Natural killer cell treated with Interleukin-12 subunit alpha and Interleukin-12 subunit beta and Interleukin-15 and Interleukin-18, amount 100 ng/mL, for 72 hours (primary cell): ENCODE data around the gene CEP131. TPM values are rescaled to one million over a fixed set of nuclear protein-coding genes. Genes with fewer than 3 reads are reported as not detected.

Experiments used
- ATAC-seq, 2 donors: fragments of 150-1000 bp; cut with Tn5 transposase in 1 of 2; sonication (Bioruptor Pico), chemical (Tn5 transposase) in 1 of 2; 2 replicates each; pipeline ENCODE4 v1.10.0; 2021
- DNase-seq: peaks from one replicate; pipeline ENCODE4 v3.0.0; 2022; ENCODE audit warnings: low spot score
- H3K27ac Mint-ChIP-seq, 2 donors: 1 replicate in 1 of 2; 2 replicates in 1 of 2; pipeline ENCODE4 v1.8.0; 2022; ENCODE audit warnings: mixed read lengths in 2 of 2, mild to moderate bottlenecking in 1 of 2, moderate library complexity in 1 of 2
- H3K27me3 Mint-ChIP-seq, 2 donors: 1 replicate in 1 of 2; 2 replicates in 1 of 2; pipeline ENCODE4 v1.8.0; 2022; ENCODE audit warnings: mixed read lengths in 2 of 2
- H3K36me3 Mint-ChIP-seq: one replicate; pipeline ENCODE4 v1.8.0; 2022; ENCODE audit warnings: mixed read lengths
- H3K4me1 Mint-ChIP-seq, 2 donors: 1 replicate in 1 of 2; 2 replicates in 1 of 2; pipeline ENCODE4 v1.8.0; 2022; ENCODE audit warnings: low read depth in 2 of 2, mixed read lengths in 2 of 2, mild to moderate bottlenecking in 1 of 2
- H3K4me3 Mint-ChIP-seq: one replicate; pipeline ENCODE4 v1.8.0; 2022; ENCODE audit warnings: mixed read lengths
- H3K9me3 Mint-ChIP-seq: 2 replicates; pipeline ENCODE4 v1.8.0; 2022; ENCODE audit warnings: mixed read lengths
- total RNA-seq, 2 donors: library from RNA; stranded (reverse); gene quantifications; one replicate each; pipeline ENCODE4 v1.2.3, GENCODE V29; 2022

Gene CEP131
- total RNA-seq, 2 donors from 2014 or later: 7.8 to 14.5 TPM

DNA sequence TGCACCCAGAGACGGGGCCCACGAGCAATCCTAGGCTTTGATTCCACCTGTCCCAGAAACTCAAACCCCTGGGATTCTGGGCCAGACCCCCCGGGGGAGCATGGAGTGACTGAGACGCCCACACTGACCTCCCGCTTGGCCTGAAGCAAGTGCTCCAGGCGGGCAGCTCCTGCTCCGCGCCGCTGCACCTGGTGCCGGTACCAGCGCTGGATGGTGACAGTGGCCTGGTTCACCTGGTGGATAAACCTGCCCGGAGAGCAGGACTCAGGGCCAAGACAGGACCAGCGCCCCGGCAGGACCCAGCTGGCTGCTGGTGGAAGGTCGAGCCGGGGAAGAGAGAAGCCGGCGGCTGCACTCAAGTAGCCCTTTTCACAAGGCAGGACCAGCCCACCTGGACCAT, 22.6 kb downstream of the CEP131 start:
- H3K36me3 Mint-ChIP-seq: no peaks in the 10 kb centered on the region
- ATAC-seq: no peak
- H3K27ac Mint-ChIP-seq: no peak overlapping the region
- no peaks in the 10 kb centered on the region for H3K4me1 Mint-ChIP-seq
- no peaks in the 10 kb centered on the region for H3K9me3 Mint-ChIP-seq
- H3K27me3 Mint-ChIP-seq: no peaks in the 10 kb centered on the region
- no peak for DNase-seq
- H3K4me3 Mint-ChIP-seq: no peak overlapping the region

GRCh38 chr17:81199482-81199830, 23.3 kb downstream of the CEP131 start:
- no peaks in the 10 kb centered on the region for H3K36me3 Mint-ChIP-seq
- DNase-seq (no peak), ATAC-seq (no peak)
- H3K27me3 Mint-ChIP-seq: no peaks in the 10 kb centered on the region
- H3K4me3 Mint-ChIP-seq: no peak overlapping the region
- H3K27ac Mint-ChIP-seq: no peak overlapping the region
- no peaks in the 10 kb centered on the region for H3K9me3 Mint-ChIP-seq
- no peaks in the 10 kb centered on the region for H3K4me1 Mint-ChIP-seq

- Mint-ChIP-seq H3K36me3 (no peaks in the 10 kb centered on the region), H3K27me3 (no peaks in the 10 kb centered on the region), H3K27ac (no peak overlapping the region), H3K9me3 (no peaks in the 10 kb centered on the region), H3K4me1 (no peaks in the 10 kb centered on the region), H3K4me3 (no peak overlapping the region)
- no peak for ATAC-seq
- no peak for DNase-seq
Measured at GRCh38 chr17:81198826-81199481, 23.8 kb downstream of the CEP131 start.

- Mint-ChIP-seq H3K27me3 (no peaks in the 10 kb centered on the region), H3K9me3 (no peaks in the 10 kb centered on the region), H3K27ac (no peak overlapping the region), H3K4me1 (no peaks in the 10 kb centered on the region), H3K36me3 (no peaks in the 10 kb centered on the region), H3K4me3 (no peak overlapping the region)
- no peak for ATAC-seq
- DNase-seq: no peak
Measured at GRCh38 chr17:81197831-81198490, 24.8 kb downstream of the CEP131 start.

- Mint-ChIP-seq H3K36me3 (no peaks in the 10 kb centered on the region), H3K9me3 (no peaks in the 10 kb centered on the region), H3K4me3 (no peak overlapping the region), H3K4me1 (no peaks in the 10 kb centered on the region), H3K27me3 (no peaks in the 10 kb centered on the region), H3K27ac (no peak overlapping the region)
- DNase-seq: no peak
- ATAC-seq: no peak
Measured at GRCh38 chr17:81197409-81197795, 25.4 kb downstream of the CEP131 start.

GRCh38 chr17:81196505-81197408, 26.0 kb downstream of the CEP131 start:
- Mint-ChIP-seq H3K4me3 (no peak overlapping the region), H3K27ac (no peak overlapping the region), H3K9me3 (no peaks in the 10 kb centered on the region), H3K27me3 (no peaks in the 10 kb centered on the region), H3K36me3 (no peaks in the 10 kb centered on the region), H3K4me1 (no peaks in the 10 kb centered on the region)
- ATAC-seq (no peak), DNase-seq (no peak)

DNA sequence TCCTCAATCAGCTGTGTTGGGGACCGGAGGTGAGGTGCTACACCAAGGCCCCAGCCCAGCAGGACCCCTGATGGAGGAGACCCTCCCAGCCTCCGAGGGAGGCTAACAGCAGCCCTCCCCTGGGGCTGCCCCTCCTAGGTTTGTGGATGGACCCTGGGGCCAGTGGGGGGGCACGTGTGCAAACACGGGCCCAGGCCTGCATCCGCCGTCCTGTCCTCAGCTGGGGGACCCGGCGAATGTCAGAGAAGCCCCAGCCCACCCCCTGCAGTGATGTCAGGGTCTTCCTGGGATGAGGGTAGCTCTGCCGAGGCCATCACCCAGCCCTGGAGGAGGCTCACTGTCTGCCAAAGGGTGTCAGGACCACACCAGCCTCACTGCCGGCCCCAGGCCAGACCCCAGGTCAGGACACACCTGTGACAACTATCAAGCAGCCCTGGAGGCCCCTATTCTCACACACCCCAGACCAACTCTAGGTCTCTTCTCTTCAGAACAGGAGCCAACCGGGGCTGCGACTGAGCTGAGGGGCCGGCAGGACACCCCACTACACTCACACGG, 26.7 kb downstream of the CEP131 start:
- no peak overlapping the region for H3K27ac Mint-ChIP-seq
- no peaks in the 10 kb centered on the region for H3K27me3 Mint-ChIP-seq
- H3K9me3 Mint-ChIP-seq: no peaks in the 10 kb centered on the region
- H3K4me1 Mint-ChIP-seq: no peaks in the 10 kb centered on the region
- ATAC-seq (no peak), DNase-seq (no peak)
- no peaks in the 10 kb centered on the region for H3K36me3 Mint-ChIP-seq
- no peak overlapping the region for H3K4me3 Mint-ChIP-seq

DNA sequence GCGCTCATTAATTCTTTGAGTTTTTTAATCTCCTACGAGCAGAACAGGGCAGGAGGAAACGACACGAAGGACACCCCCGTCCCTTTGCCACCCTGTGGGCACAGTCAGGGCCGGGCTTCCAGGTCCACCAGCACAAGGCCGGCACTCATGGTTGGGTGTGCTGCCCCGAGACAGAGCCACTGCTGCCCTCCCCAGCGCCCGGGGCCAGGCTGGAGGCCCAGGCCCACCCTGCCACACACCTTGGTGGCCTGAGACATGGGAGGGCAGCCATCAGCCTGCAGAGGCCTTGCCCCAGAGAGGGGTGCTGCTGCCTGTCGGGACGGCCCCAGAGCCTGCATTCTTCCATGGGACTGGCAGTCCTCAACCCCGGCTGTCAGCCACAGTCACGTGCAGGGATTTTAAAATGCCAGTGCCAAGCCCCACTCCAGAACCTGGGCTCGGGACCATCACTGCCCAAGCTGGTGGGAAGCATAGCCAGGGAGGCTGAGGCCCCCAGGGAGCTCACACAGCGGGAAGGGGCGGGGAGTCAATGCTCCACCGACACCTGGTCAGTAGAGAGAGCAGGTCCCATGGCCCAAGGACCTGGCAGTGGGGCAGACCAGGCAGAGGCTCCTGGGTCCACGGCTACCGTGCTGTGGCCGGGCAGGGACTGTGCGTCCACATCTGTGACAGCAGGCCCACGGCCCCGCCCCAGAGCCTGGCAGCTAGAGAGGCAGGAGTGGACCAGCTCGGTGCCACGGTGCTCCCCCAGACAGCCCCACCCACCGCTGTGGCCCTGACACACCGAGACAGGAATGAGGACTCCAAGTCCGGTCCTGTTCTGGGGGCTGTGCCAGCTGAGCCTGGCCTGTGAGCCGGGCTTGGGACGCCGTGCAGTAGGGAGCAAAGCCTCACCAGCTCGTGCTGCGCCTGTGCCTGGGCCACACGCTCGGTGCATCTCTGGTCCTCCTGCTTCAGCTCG, 27.5 kb downstream of the CEP131 start:
- H3K36me3 Mint-ChIP-seq: no peaks in the 10 kb centered on the region

DNA sequence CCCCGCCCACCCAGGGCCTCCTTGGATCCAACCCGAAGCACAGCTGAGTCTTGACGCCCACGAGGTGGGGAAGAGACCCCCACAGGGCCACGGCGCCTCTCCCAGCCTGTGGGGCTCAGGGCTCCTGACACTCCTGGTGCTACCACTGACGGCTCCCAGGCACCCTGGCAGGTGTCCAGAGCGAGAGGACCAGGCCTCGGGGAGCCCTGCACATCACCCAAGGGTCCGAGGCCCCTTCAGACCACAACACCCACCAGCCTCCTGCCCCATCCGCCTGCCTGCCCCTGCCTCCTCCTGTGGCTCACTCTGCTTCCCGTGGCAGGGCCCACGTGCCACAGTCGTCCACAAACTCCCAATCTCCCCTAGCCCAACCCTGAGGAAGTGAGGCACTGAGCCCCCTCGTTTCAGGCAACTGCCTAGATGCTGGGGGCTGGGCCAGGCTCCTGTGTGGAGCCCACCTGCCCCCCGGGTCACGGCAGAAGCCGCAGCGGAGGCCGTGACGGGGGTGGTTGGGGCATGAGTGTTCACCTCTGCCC, 28.5 kb downstream of the CEP131 start:
- no peak for DNase-seq
- Mint-ChIP-seq H3K27ac (no peak overlapping the region), H3K36me3 (no peaks in the 10 kb centered on the region), H3K27me3 (no peaks in the 10 kb centered on the region), H3K4me1 (no peaks in the 10 kb centered on the region), H3K4me3 (no peak overlapping the region), H3K9me3 (no peaks in the 10 kb centered on the region)
- ATAC-seq: no peak

More for the DNA sequence above, 27.5 kb downstream of the CEP131 start:
- ATAC-seq (no peak), DNase-seq (no peak)
- no peaks in the 10 kb centered on the region for H3K4me1 Mint-ChIP-seq
- no peaks in the 10 kb centered on the region for H3K27me3 Mint-ChIP-seq
- no peaks in the 10 kb centered on the region for H3K9me3 Mint-ChIP-seq
- H3K27ac Mint-ChIP-seq: no peak overlapping the region
- no peak overlapping the region for H3K4me3 Mint-ChIP-seq

- no peak overlapping the region for H3K4me3 Mint-ChIP-seq
- no peaks in the 10 kb centered on the region for H3K4me1 Mint-ChIP-seq
- no peaks in the 10 kb centered on the region for H3K27me3 Mint-ChIP-seq
- no peaks in the 10 kb centered on the region for H3K36me3 Mint-ChIP-seq
- no peak overlapping the region for H3K27ac Mint-ChIP-seq
- DNase-seq (no peak), ATAC-seq (no peak)
- H3K9me3 Mint-ChIP-seq: no peaks in the 10 kb centered on the region
Measured at GRCh38 chr17:81193470-81194224, 29.1 kb downstream of the CEP131 start.

GRCh38 chr17:81193051-81193410, 29.7 kb downstream of the CEP131 start:
- no peak overlapping the region for H3K4me3 Mint-ChIP-seq
- H3K27ac Mint-ChIP-seq: no peak overlapping the region
- H3K27me3 Mint-ChIP-seq: no peaks in the 10 kb centered on the region
- ATAC-seq: no peak
- H3K4me1 Mint-ChIP-seq: no peaks in the 10 kb centered on the region
- no peaks in the 10 kb centered on the region for H3K36me3 Mint-ChIP-seq
- no peak for DNase-seq
- no peaks in the 10 kb centered on the region for H3K9me3 Mint-ChIP-seq

DNA sequence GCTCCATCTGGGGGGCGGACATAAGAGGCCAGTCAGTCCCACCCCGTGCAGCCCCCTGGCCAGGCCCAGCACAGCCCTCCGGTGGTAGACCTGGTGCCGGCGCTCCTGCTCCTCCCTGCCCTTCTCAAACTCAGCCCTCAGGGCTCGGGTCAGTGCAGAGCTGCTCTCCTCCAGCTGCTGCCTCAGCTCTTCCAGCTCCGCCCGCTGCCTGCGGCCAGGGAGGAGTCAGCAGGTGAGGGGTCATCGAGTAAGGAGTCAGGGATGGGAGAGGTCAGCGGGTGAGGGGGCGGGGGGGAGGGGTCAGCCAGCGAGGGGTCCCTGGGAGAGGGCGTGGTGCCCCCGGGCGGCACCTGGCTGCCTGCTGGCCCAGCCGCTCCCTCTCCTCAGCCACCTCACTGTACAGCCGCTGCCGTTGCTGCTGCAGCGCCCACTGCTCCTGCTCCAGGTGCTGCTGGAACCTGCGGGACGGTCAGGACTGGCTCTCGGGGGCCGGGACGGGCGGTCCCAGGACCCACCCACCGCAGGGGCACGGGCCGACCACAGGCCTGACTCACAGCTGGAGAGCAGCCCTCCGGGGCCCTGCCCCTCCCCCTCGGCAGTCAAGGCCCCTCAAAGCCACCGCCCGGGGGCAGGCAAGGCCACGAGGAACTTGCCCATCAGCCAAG, 30.2 kb downstream of the CEP131 start:
- Mint-ChIP-seq H3K27me3 (no peaks in the 10 kb centered on the region), H3K9me3 (no peaks in the 10 kb centered on the region), H3K27ac (no peak overlapping the region), H3K4me3 (no peak overlapping the region), H3K36me3 (no peaks in the 10 kb centered on the region), H3K4me1 (no peaks in the 10 kb centered on the region)
- DNase-seq (no peak), ATAC-seq (no peak)
